WTC11 (cell line): Measurements from ENCODE around the gene ZNF416. TPM values are rescaled to one million over a fixed set of nuclear protein-coding genes. Genes with fewer than 3 reads are reported as not detected.
A peak's percentile ranks its signal among the peaks of the same experiment; 100 is the strongest.

Experiments used
- ATAC-seq: fragments of 200-7000 bp; cut with Tn5 transposase; 2 replicates; pipeline ENCODE4 v1.10.0; 2021; ENCODE audit warnings: mild to moderate bottlenecking, moderate library complexity
- CTCF ChIA-PET: fragments of 300-600 bp; sonication (Branson Sonifier 250); formaldehyde crosslinking; loops from one replicate; lab custom pipeline; 2021; ENCODE audit warnings: antibody characterized with exemption; lab: Charles Lee
- POLR2A ChIA-PET: fragments of 350-600 bp; sonication (Branson Sonifier 250); formaldehyde crosslinking; loops from one replicate; lab custom pipeline; 2021; ENCODE audit warnings: antibody characterized with exemption; lab: Charles Lee
- DNase-seq: peaks from one replicate; pipeline ENCODE4 v3.0.0; 2021; ENCODE audit warnings: low spot score
- H3K27ac Mint-ChIP-seq: 2 replicates; pipeline ENCODE4 v1.8.0; 2021; ENCODE audit warnings: mixed read lengths
- H3K27me3 Mint-ChIP-seq: 2 replicates; pipeline ENCODE4 v1.8.0; 2021; ENCODE audit warnings: low read depth, mild to moderate bottlenecking, moderate library complexity, mixed read lengths
- H3K36me3 Mint-ChIP-seq: 2 replicates; pipeline ENCODE4 v1.8.0; 2021; ENCODE audit warnings: mixed read lengths
- H3K4me1 Mint-ChIP-seq: 2 replicates; pipeline ENCODE4 v1.8.0; 2022; ENCODE audit warnings: mixed read lengths
- H3K4me3 Mint-ChIP-seq: 2 replicates; pipeline ENCODE4 v1.8.0; 2021; ENCODE audit warnings: mild to moderate bottlenecking, moderate library complexity, mixed read lengths
- H3K9me3 Mint-ChIP-seq: 2 replicates; pipeline ENCODE4 v1.8.0; 2021; ENCODE audit warnings: mixed read lengths
- AFF4 ChIP-seq: sonication (generic); formaldehyde crosslinking; IDR thresholded peaks from 2 replicates; pipeline ENCODE4 v1.8.1; 2023; ENCODE audit warnings: mild to moderate bottlenecking, missing genetic modification reagents, borderline replicate concordance
- E2F1 ChIP-seq: sonication (generic); formaldehyde crosslinking; IDR thresholded peaks from 2 replicates; pipeline ENCODE4 v1.8.0; 2022; ENCODE audit warnings: mild to moderate bottlenecking, missing genetic modification reagents
- ELF4 ChIP-seq: sonication (generic); formaldehyde crosslinking; IDR thresholded peaks from 2 replicates; pipeline ENCODE4 v1.8.1; 2022; ENCODE audit warnings: low read depth, mild to moderate bottlenecking, moderate library complexity, missing genetic modification reagents
- FOXP1 ChIP-seq: sonication (generic); formaldehyde crosslinking; IDR thresholded peaks from 2 replicates; pipeline ENCODE4 v1.8.0; 2022; ENCODE audit warnings: missing genetic modification reagents, mild to moderate bottlenecking, moderate library complexity, borderline replicate concordance
- HMGA2 ChIP-seq: fragments of 250-450 bp; sonication (Bioruptor Pico); IDR thresholded peaks from 2 replicates; pipeline ENCODE4 v1.4.0; 2021; ENCODE audit warnings: mild to moderate bottlenecking, moderate library complexity
- HMGXB4 ChIP-seq: sonication (generic); formaldehyde crosslinking; IDR thresholded peaks from 2 replicates; pipeline ENCODE4 v1.8.1; 2023; ENCODE audit warnings: mild to moderate bottlenecking, moderate library complexity, missing genetic modification reagents
- JAZF1 ChIP-seq: fragments of 250-450 bp; sonication (Bioruptor Pico); IDR thresholded peaks from 2 replicates; pipeline ENCODE4 v1.9.0; 2021; ENCODE audit warnings: moderate library complexity, mild to moderate bottlenecking, inconsistent platforms
- JUN ChIP-seq: sonication (generic); formaldehyde crosslinking; IDR thresholded peaks from 2 replicates; pipeline ENCODE4 v1.8.0; 2023; ENCODE audit warnings: mild to moderate bottlenecking, missing genetic modification reagents
- MAX ChIP-seq: sonication (generic); formaldehyde crosslinking; IDR thresholded peaks from 2 replicates; pipeline ENCODE4 v1.8.0; 2022; ENCODE audit warnings: mild to moderate bottlenecking, missing genetic modification reagents
- NR1H2 ChIP-seq: sonication (generic); formaldehyde crosslinking; IDR thresholded peaks from 2 replicates; pipeline ENCODE4 v1.9.0; 2021; ENCODE audit warnings: mild to moderate bottlenecking, moderate library complexity, missing genetic modification reagents
- PRRX2 ChIP-seq: fragments of 250-450 bp; sonication (Bioruptor Pico); IDR thresholded peaks from 2 replicates; pipeline ENCODE4 v1.8.0; 2021; ENCODE audit warnings: mild to moderate bottlenecking
- RORB ChIP-seq: fragments of 250-450 bp; sonication (Bioruptor Pico); IDR thresholded peaks from 2 replicates; pipeline ENCODE4 v1.9.0; 2021; ENCODE audit warnings: mild to moderate bottlenecking
- SMAD4 ChIP-seq: sonication (generic); formaldehyde crosslinking; IDR thresholded peaks from 2 replicates; pipeline ENCODE4 v1.8.0; 2022; ENCODE audit warnings: mild to moderate bottlenecking, missing genetic modification reagents
- STAT6 ChIP-seq: sonication (generic); formaldehyde crosslinking; conservative IDR thresholded peaks from 2 replicates; pipeline ENCODE4 v1.8.1; 2023; ENCODE audit warnings: mild to moderate bottlenecking, low read depth, missing genetic modification reagents, moderate library complexity
- USF1 ChIP-seq: sonication (generic); formaldehyde crosslinking; IDR thresholded peaks from 2 replicates; pipeline ENCODE4 v1.8.0; 2022; ENCODE audit warnings: mild to moderate bottlenecking, missing genetic modification reagents
- ZMAT4 ChIP-seq: fragments of 250-450 bp; sonication (Bioruptor Pico); IDR thresholded peaks from 2 replicates; pipeline ENCODE4 v1.9.0; 2021; ENCODE audit warnings: mild to moderate bottlenecking
- ZNF138 ChIP-seq: sonication (generic); formaldehyde crosslinking; conservative IDR thresholded peaks from 2 replicates; pipeline ENCODE4 v1.8.1; 2022; ENCODE audit warnings: mild to moderate bottlenecking, moderate library complexity, missing genetic modification reagents
- ZNF423 ChIP-seq: fragments of 250-450 bp; sonication (Bioruptor Pico); IDR thresholded peaks from 2 replicates; pipeline ENCODE4 v2.1.2; 2022; ENCODE audit warnings: mild to moderate bottlenecking, moderate library complexity
- ZNF512 ChIP-seq: sonication (generic); formaldehyde crosslinking; IDR thresholded peaks from 2 replicates; pipeline ENCODE4 v1.8.1; 2022; ENCODE audit warnings: missing genetic modification reagents, borderline replicate concordance
- total RNA-seq: library from RNA; stranded (reverse); gene quantifications from 3 replicates; pipeline ENCODE4 v1.2.3, GENCODE V29; 2021

The ZNF416 gene
- total RNA-seq, 1 experiment from 2014 or later = 10.0 TPM

GRCh38 chr19:57557659-57558058 is 21.1 kb downstream of the ZNF416 start:
- Mint-ChIP-seq H3K27ac (no peak overlapping the region), H3K27me3 (peaks cover 22% of the 10 kb centered on the region), H3K9me3 (peaks cover 28% of the 10 kb centered on the region), H3K4me3 (peak overlapping the region; percentile 97), H3K4me1 (peaks cover 11% of the 10 kb centered on the region), H3K36me3 (peaks cover 54% of the 10 kb centered on the region)
- ATAC-seq = no peak
- TF ChIP-seq RORB (CRISPR knock-in tag) (no peak), HMGXB4 (CRISPR knock-in tag) (no peak), E2F1 (CRISPR knock-in tag) (no peak), SMAD4 (CRISPR knock-in tag) (no peak), FOXP1 (CRISPR knock-in tag) (no peak), PRRX2 (CRISPR knock-in tag) (no peak), ZNF512 (no peak), USF1 (CRISPR knock-in tag) (no peak), HMGA2 (CRISPR knock-in tag) (no peak), ELF4 (CRISPR knock-in tag) (no peak), ZNF423 (CRISPR knock-in tag) (no peak), JUN (CRISPR knock-in tag) (no peak), ZMAT4 (CRISPR knock-in tag) (no peak), MAX (no peak), NR1H2 (CRISPR knock-in tag) (no peak), ZNF138 (CRISPR knock-in tag) (no peak)
- ChIA-PET POLR2A (no interaction called here), CTCF (interaction anchor here (1.2 kb wide), 1 partner anchor 152 kb away, joined by 3 read pairs; no protein-coding TSS in a partner anchor)
- DNase-seq = no peak

- Mint-ChIP-seq H3K27me3 (no peaks in the 10 kb centered on the region), H3K27ac (no peak overlapping the region), H3K4me3 (no peak overlapping the region), H3K36me3 (peaks cover 83% of the 10 kb centered on the region), H3K4me1 (no peaks in the 10 kb centered on the region)
- DNase-seq = peak; percentile 12
- no peak for TF ChIP-seq SMAD4 (CRISPR knock-in tag)
- TF ChIP-seq, all 79 proteins: peak for 0
- CTCF ChIA-PET = interaction anchor here (0.8 to 1.3 kb wide), 2 partner anchors 25 to 80 kb away, joined by 3 read pairs; partner anchors contain the start of genes ZNF211 and ZNF549
- POLR2A ChIA-PET = no interaction called here
- ATAC-seq = peak; percentile 65
- peaks cover 15% of the 10 kb centered on the region for H3K9me3 Mint-ChIP-seq
Observed at GRCh38 chr19:57552432-57552831, 26.3 kb downstream of the ZNF416 start.

GRCh38 chr19:57546513-57546912 is 32.2 kb downstream of the ZNF416 start:
- Mint-ChIP-seq H3K4me3 (no peak overlapping the region), H3K4me1 (no peaks in the 10 kb centered on the region), H3K27me3 (no peaks in the 10 kb centered on the region), H3K36me3 (peaks cover 80% of the 10 kb centered on the region), H3K9me3 (peaks cover 18% of the 10 kb centered on the region), H3K27ac (no peak overlapping the region)
- DNase-seq (no peak), ATAC-seq (no peak)
- POLR2A ChIA-PET = no interaction called here
- CTCF ChIA-PET = no interaction called here
- TF ChIP-seq NR1H2 (CRISPR knock-in tag) (no peak), JAZF1 (no peak), STAT6 (CRISPR knock-in tag) (no peak), USF1 (CRISPR knock-in tag) (no peak), AFF4 (CRISPR knock-in tag) (no peak)
